Spleen (tissue), 11 donors: Measurements from ENCODE around the gene XIRP2. TPM values are rescaled to one million over a fixed set of nuclear protein-coding genes. Genes with fewer than 3 reads are reported as not detected.
"Not testable (repeated sequence)": the region's sequence is repeated elsewhere in the genome, so short reads cannot be mapped to it uniquely, and the experiment has no call there.

Experiments used
- DNase-seq: peaks from one replicate; pipeline ENCODE4 v3.0.0-alpha.2; 2020
- H3K27ac ChIP-seq, 8 donors: fragments of 200-600 bp; sonication (generic) in 7 of 8; 1 replicate in 4 of 8; 2 replicates in 4 of 8; pipeline versions ENCODE4 v1.5.0 to v1.8.0; 2016 to 2021; ENCODE audit warnings: inconsistent platforms in 4 of 8, mild to moderate bottlenecking in 4 of 8, moderate library complexity in 1 of 8
- H3K27me3 ChIP-seq, 7 donors: fragments of 200-600 bp; sonication (generic) in 6 of 7; replicated peaks in 1 of 7; 1 replicate in 4 of 7; 2 replicates in 3 of 7; pipeline versions ENCODE4 v1.5.0 to v1.8.0; 2016 to 2021; ENCODE audit warnings: inconsistent platforms in 3 of 7, mild to moderate bottlenecking in 1 of 7
- H3K36me3 ChIP-seq, 6 donors: fragments of 200-600 bp; sonication (generic) in 5 of 6; 1 replicate in 4 of 6; 2 replicates in 2 of 6; pipeline versions ENCODE4 v1.5.0 to v1.8.0; 2016 to 2021; ENCODE audit warnings: inconsistent platforms in 2 of 6
- H3K4me1 ChIP-seq, 6 donors: fragments of 200-600 bp; sonication (generic) in 5 of 6; 1 replicate in 3 of 6; 2 replicates in 3 of 6; pipeline versions ENCODE4 v1.5.0 to v1.8.0; 2016 to 2021; ENCODE audit warnings: inconsistent platforms in 3 of 6
- H3K4me3 ChIP-seq, 8 donors: fragments of 200-600 bp; sonication (generic) in 7 of 8; 1 replicate in 4 of 8; 2 replicates in 4 of 8; pipeline versions ENCODE4 v1.5.0 to v1.8.0; 2016 to 2021; ENCODE audit warnings: inconsistent platforms in 4 of 8, mild to moderate bottlenecking in 4 of 8, moderate library complexity in 2 of 8
- H3K9me3 ChIP-seq, 8 donors: fragments of 200-600 bp; sonication (generic) in 7 of 8; 1 replicate in 4 of 8; 2 replicates in 4 of 8; pipeline versions ENCODE4 v1.5.0 to v1.8.0; 2016 to 2021; ENCODE audit warnings: inconsistent platforms in 4 of 8
- CTCF ChIP-seq, 11 experiments: fragments of 200-600 bp in 7 of 11; fragments of 450-650 bp in 4 of 11; sonication (generic) in 4 of 11; IDR thresholded peaks in 8 of 11; conservative IDR thresholded peaks in 3 of 11; 1 replicate in 7 of 11; 2 replicates in 4 of 11; pipeline versions ENCODE4 v1.4.0 to v1.8.0; 2016 to 2021; ENCODE audit warnings: antibody characterized with exemption in 11 of 11, inconsistent platforms in 4 of 11, mild to moderate bottlenecking in 1 of 11
- POLR2A ChIP-seq, 3 donors: fragments of 450-650 bp; IDR thresholded peaks; one replicate each; pipeline ENCODE4 v1.5.1; 2017; ENCODE audit warnings: antibody characterized with exemption in 3 of 3, mild to moderate bottlenecking in 1 of 3
- POLR2AphosphoS5 ChIP-seq, 3 donors: sonication (generic); formaldehyde crosslinking; IDR thresholded peaks; one replicate each; pipeline ENCODE4 v1.5.1; 2017; ENCODE audit warnings: antibody characterized with exemption in 3 of 3
- WGBS, 5 donors: extraction: QIAGEN DNeasy Blood & Tissue Kit in 3 of 5; methylation state at CpG; one replicate each; pipeline versions ENCODE4 v1.1.5 to v1.1.7; 2013 to 2018; 5-methylcytosine and 5-hydroxymethylcytosine counted together
- intact Hi-C: fragments of 100-400 bp; cut with DNase I; formaldehyde crosslinking; loops from one replicate; pipeline ENCODE4 v1.15.0; 2023; ENCODE audit warnings: low total_unique reads
- polyA plus RNA-seq, 3 donors: library from polyadenylated mRNA; stranded (reverse); fragments of 200-250 nt; gene quantifications; one replicate each; pipeline ENCODE4 v1.2.1, GENCODE V29; 2013
- total RNA-seq, 7 donors: library from RNA; depleted of rRNA in 3 of 7; stranded (reverse); fragments of >200 nt in 3 of 7; fragmentation: NEBNext Ultra II Directional in 4 of 7; extraction: Animal tissue kit (Norgen Biotek cat#: 25700) in 4 of 7; gene quantifications; one replicate each; pipeline versions ENCODE4 v1.1.0 to v1.2.1, GENCODE V29; 2016 to 2021
- donor health status: healthy with polysubstance abuse.
- donor health status: DM: no; HTN: no; CAD: no; lungs with moderate emphysema.
- donor health status: DM: no; HTN: no; CAD: no.
- donor health status: Bipolar disorder and iron deficiency.
- donor health status: healthy.
- donor health status: DM: no; HTN: no; CAD: no.
- donor health status: DM: yes; HTN: yes; CAD: no.

The XIRP2 gene
- total and polyA plus RNA-seq, 10 donors: 0.10 to 3.2 (median 0.47) TPM

DNA sequence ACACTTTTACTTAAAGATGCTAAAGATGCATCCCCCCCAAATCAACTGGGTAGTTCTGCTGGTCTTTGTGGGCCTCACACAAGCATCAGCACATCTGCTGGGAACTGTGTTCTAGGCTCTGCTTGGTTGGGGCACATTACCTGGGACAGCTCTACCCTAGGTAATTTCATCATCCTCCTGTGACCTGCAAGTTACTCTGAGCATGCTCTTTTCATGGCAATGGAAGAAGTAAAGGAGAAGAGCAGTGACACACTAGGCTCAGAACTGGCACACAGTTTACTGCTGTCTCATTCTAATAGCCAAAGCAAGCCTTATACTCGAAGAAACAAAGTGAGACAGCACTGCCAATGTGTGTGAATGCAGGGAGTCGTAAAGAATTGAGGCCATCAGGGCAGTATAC, 376.7 kb downstream of the XIRP2 start:
- no peak for DNase-seq
- Histone ChIP-seq H3K9me3 (peaks cover 0 to 22% (median 14%) of the 10 kb centered on the region in 8 donors), H3K27ac (no peak overlapping the region), H3K27me3 (no peaks in the 10 kb centered on the region), H3K36me3 (no peaks in the 10 kb centered on the region), H3K4me1 (no peaks in the 10 kb centered on the region), H3K4me3 (no peak overlapping the region)
- TF ChIP-seq POLR2AphosphoS5 (IDR thresholded peaks at IDR 0.05) (no peak), CTCF (IDR thresholded peaks at IDR 0.05 in 8 of 11, conservative IDR thresholded peaks at IDR 0.05 in 3 of 11) (no peak), POLR2A (IDR thresholded peaks at IDR 0.05) (no peak)
- intact Hi-C loops: no loop called here
- WGBS, 5 donors: 78 to 90% (median 81%) methylated on average over 2 of the region's 2 CpGs

- 82 to 92% (median 86%) methylated on average over 5 of the region's 5 CpGs for WGBS, 5 donors
- DNase-seq: no peak
- intact Hi-C loops: no loop called here
- Histone ChIP-seq H3K27ac (no peak overlapping the region), H3K27me3 (no peaks in the 10 kb centered on the region), H3K4me1 (no peaks in the 10 kb centered on the region), H3K9me3 (peaks cover 0 to 22% (median 14%) of the 10 kb centered on the region in 8 donors), H3K4me3 (no peak overlapping the region), H3K36me3 (no peaks in the 10 kb centered on the region)
- no peak for TF ChIP-seq POLR2AphosphoS5 (IDR thresholded peaks at IDR 0.05)
- TF ChIP-seq CTCF (IDR thresholded peaks at IDR 0.05 in 8 of 11, conservative IDR thresholded peaks at IDR 0.05 in 3 of 11): no peak
- TF ChIP-seq POLR2A (IDR thresholded peaks at IDR 0.05): no peak
These were observed 377.4 kb downstream of the XIRP2 start for GRCh38 chr2:167265722-167266121.

DNA sequence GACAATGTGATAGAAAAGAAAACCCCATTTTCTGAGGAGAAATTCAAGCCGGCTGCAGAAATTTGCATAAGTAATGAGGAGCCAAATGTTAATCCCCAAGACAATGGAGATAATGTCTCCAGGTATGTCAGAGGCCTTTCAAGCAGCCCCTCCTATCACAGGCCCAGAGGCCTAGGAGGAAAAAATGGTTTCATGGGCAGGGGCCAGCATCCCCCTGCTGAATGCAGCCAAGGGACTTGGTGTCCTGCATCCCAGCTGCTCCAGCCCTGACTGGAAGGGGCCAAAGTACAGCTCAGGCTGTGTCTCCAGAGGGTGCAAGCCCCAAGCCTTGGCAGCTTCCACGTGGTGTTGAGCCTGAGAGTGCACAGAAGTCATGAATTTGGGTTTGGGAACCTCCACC, 380.0 kb downstream of the XIRP2 start:
- 58 to 90% (median 71%) methylated on average over 2 of the region's 2 CpGs for WGBS, 5 donors
- H3K9me3 ChIP-seq: peaks cover 0 to 22% (median 14%) of the 10 kb centered on the region in 8 donors
- H3K36me3 ChIP-seq, H3K4me3 ChIP-seq, H3K4me1 ChIP-seq, DNase-seq, H3K27ac ChIP-seq, H3K27me3 ChIP-seq, intact Hi-C loops: not testable (repeated sequence)

DNA sequence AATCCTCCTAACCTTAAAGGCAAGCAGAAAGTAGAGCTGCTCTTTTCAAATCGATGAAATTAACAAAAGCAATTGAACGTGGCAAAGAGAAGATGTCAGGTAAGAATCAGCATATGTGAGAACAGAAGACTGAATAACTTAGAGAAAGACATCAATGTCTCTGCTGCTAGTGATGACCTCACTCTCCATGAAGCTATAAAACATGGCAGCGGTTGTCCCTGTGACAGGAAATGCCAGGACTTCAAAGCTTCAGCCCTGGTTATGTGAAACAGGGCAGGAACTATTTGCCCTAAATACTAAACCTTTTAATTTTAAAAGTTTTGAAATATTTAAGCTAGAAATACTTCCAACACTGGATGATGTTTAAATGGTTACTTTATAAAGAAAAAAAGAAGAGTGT, 383.7 kb downstream of the XIRP2 start:
- WGBS, 5 donors: 71 to 80% (median 76%) methylated on average over 3 of the region's 3 CpGs
- Histone ChIP-seq H3K36me3 (no peaks in the 10 kb centered on the region), H3K4me3 (no peak overlapping the region), H3K4me1 (no peaks in the 10 kb centered on the region), H3K27me3 (no peaks in the 10 kb centered on the region), H3K27ac (no peak overlapping the region), H3K9me3 (peaks cover 0 to 22% (median 14%) of the 10 kb centered on the region in 8 donors)
- no peak for DNase-seq
- no peak for TF ChIP-seq CTCF (IDR thresholded peaks at IDR 0.05 in 8 of 11, conservative IDR thresholded peaks at IDR 0.05 in 3 of 11)
- TF ChIP-seq POLR2A (IDR thresholded peaks at IDR 0.05): no peak
- TF ChIP-seq POLR2AphosphoS5 (IDR thresholded peaks at IDR 0.05): no peak
- intact Hi-C loops: no loop called here

DNA sequence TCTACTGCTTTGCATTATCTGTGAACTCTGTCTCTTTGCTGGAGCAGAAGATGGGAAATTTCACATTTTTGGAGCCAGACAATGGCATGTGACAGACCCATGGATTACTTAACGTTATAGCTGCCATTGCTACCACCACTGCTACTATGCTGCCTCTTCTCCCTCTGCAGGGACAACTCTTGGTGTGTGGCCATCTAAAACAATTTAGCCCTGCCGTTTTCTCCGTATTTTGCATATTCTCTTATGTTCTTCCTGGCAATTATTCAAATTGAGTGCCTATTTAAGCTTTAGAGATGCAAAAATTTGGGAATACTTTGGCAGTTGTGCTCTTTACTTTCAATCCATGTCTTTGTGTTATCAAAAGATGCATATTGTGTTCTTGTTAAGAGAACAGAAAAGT, 386.8 kb downstream of the XIRP2 start:
- Histone ChIP-seq H3K9me3 (peaks cover 0 to 6% (median 0%) of the 10 kb centered on the region in 8 donors), H3K4me1 (no peaks in the 10 kb centered on the region), H3K36me3 (no peaks in the 10 kb centered on the region), H3K27me3 (no peaks in the 10 kb centered on the region), H3K27ac (no peak overlapping the region), H3K4me3 (peak overlapping the region in 1 of 8 donors; percentile 2)
- TF ChIP-seq POLR2AphosphoS5 (IDR thresholded peaks at IDR 0.05) (no peak), CTCF (IDR thresholded peaks at IDR 0.05 in 8 of 11, conservative IDR thresholded peaks at IDR 0.05 in 3 of 11) (no peak), POLR2A (IDR thresholded peaks at IDR 0.05) (no peak)
- no peak for DNase-seq
- WGBS, 5 donors: 49 to 63% (median 54%) methylated on average over 3 of the region's 3 CpGs
- intact Hi-C loops: no loop called here
